Measurements from ENCODE around the gene NCKAP5L.

GRCh38 chr12:49865109-49865781 is 37.0 kb upstream of the NCKAP5L start:
- TF ChIP-seq CTCF (IDR thresholded peaks at IDR 0.05) = no peak
- TF ChIP-seq POLR2A (IDR thresholded peaks at IDR 0.05) = no peak

Measured in prostate gland (tissue), 2 donors.